Panc1 (cell line): Measurements from ENCODE around the gene CHEK2.

Experiments used
- POLR2AphosphoS5 ChIP-seq: IDR thresholded peaks from 2 replicates; pipeline ENCODE4 v1.6.1; 2012; ENCODE audit warnings: mild to moderate bottlenecking, low read depth, low read length, moderate library complexity
- SIN3A ChIP-seq: IDR thresholded peaks from 2 replicates; pipeline ENCODE4 v1.6.1; 2012; ENCODE audit warnings: low read depth, mild to moderate bottlenecking, low read length, moderate library complexity, borderline replicate concordance; ENCODE audit not compliant: insufficient read depth
- TCF7L2 ChIP-seq: IDR thresholded peaks from 2 replicates; pipeline ENCODE4 v1.6.1; 2011; ENCODE audit warnings: mild to moderate bottlenecking, low read depth, low read length, inconsistent platforms
- TF ChIP-seq, protein P1 (sequence below): fragments of 450-650 bp; IDR thresholded peaks from 2 replicates; pipeline ENCODE4 v1.5.1; 2017; ENCODE audit warnings: mild to moderate bottlenecking
- TF ChIP-seq, protein P2 (sequence below), 2 experiments: IDR thresholded peaks; 2 replicates each; pipeline ENCODE4 v1.6.1; 2011 to 2012; ENCODE audit warnings: low read depth in 2 of 2, control low read depth in 1 of 2, low read length in 1 of 2, mild to moderate bottlenecking in 1 of 2, moderate library complexity in 1 of 2; ENCODE audit not compliant: insufficient read depth in 1 of 2

DNA sequence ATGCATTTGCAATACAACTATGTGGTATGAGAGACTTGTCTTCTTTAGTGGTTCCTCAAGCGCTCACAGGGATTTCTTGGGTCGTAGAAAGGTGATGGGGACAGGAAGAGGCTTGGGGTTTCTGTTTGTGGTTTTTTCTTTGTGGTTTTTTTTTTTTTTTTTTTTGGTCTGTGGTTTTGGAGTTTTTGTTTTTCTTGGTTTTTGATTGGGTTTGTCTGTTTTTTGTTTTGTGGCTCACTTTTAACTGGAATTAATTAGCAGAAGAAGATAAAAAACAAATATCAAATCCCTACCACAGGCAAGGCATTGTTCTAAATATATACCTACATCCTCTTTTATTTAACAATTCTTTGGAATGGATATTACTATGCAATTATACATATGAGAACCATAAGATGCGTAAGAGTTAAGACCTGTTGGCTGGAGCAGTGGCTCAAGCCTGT, 67.5 kb downstream of the CHEK2 start:
- TF ChIP-seq, protein P1, sequence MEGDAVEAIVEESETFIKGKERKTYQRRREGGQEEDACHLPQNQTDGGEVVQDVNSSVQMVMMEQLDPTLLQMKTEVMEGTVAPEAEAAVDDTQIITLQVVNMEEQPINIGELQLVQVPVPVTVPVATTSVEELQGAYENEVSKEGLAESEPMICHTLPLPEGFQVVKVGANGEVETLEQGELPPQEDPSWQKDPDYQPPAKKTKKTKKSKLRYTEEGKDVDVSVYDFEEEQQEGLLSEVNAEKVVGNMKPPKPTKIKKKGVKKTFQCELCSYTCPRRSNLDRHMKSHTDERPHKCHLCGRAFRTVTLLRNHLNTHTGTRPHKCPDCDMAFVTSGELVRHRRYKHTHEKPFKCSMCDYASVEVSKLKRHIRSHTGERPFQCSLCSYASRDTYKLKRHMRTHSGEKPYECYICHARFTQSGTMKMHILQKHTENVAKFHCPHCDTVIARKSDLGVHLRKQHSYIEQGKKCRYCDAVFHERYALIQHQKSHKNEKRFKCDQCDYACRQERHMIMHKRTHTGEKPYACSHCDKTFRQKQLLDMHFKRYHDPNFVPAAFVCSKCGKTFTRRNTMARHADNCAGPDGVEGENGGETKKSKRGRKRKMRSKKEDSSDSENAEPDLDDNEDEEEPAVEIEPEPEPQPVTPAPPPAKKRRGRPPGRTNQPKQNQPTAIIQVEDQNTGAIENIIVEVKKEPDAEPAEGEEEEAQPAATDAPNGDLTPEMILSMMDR: no peak
- TF ChIP-seq POLR2AphosphoS5 (no peak), TCF7L2 (no peak), SIN3A (no peak)
- TF ChIP-seq, protein P2, sequence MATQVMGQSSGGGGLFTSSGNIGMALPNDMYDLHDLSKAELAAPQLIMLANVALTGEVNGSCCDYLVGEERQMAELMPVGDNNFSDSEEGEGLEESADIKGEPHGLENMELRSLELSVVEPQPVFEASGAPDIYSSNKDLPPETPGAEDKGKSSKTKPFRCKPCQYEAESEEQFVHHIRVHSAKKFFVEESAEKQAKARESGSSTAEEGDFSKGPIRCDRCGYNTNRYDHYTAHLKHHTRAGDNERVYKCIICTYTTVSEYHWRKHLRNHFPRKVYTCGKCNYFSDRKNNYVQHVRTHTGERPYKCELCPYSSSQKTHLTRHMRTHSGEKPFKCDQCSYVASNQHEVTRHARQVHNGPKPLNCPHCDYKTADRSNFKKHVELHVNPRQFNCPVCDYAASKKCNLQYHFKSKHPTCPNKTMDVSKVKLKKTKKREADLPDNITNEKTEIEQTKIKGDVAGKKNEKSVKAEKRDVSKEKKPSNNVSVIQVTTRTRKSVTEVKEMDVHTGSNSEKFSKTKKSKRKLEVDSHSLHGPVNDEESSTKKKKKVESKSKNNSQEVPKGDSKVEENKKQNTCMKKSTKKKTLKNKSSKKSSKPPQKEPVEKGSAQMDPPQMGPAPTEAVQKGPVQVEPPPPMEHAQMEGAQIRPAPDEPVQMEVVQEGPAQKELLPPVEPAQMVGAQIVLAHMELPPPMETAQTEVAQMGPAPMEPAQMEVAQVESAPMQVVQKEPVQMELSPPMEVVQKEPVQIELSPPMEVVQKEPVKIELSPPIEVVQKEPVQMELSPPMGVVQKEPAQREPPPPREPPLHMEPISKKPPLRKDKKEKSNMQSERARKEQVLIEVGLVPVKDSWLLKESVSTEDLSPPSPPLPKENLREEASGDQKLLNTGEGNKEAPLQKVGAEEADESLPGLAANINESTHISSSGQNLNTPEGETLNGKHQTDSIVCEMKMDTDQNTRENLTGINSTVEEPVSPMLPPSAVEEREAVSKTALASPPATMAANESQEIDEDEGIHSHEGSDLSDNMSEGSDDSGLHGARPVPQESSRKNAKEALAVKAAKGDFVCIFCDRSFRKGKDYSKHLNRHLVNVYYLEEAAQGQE (IDR thresholded peaks at IDR 0.05; ENCODE audit: insufficient read depth in 1 of 2, low read depth in 2 of 2, low read length in 1 of 2): no peak
